AG09309 (cell line): ENCODE results near the gene SYT1.

ENCODE experiments used
- DNase-seq: peaks from one replicate; pipeline ENCODE4 v3.0.0-alpha.2; 2010; ENCODE audit warnings: low read depth
- H3K4me3 ChIP-seq: 2 replicates; pipeline ENCODE4 v1.5.1; 2011; ENCODE audit warnings: mild to moderate bottlenecking, low read depth, low read length, moderate library complexity; ENCODE audit not compliant: control insufficient read depth
- CTCF ChIP-seq: IDR thresholded peaks from 2 replicates; pipeline ENCODE4 v1.5.1; 2011; ENCODE audit warnings: mild to moderate bottlenecking, low read depth, low read length, inconsistent platforms; ENCODE audit not compliant: insufficient read depth, control insufficient read depth; ENCODE audit errors: missing control alignments

Gene SYT1

GRCh38 chr12:78878459-78878858 lies 13.9 kb downstream of the SYT1 start:
- no peak overlapping the region for H3K4me3 ChIP-seq
- DNase-seq: no peak
- TF ChIP-seq CTCF: no peak

GRCh38 chr12:78878866-78879265 lies 14.3 kb downstream of the SYT1 start:
- DNase-seq: no peak
- H3K4me3 ChIP-seq: no peak overlapping the region
- no peak for TF ChIP-seq CTCF

GRCh38 chr12:78880078-78880477 lies 15.5 kb downstream of the SYT1 start:
- no peak for TF ChIP-seq CTCF
- H3K4me3 ChIP-seq: no peak overlapping the region
- DNase-seq: no peak

GRCh38 chr12:78881685-78882084 lies 17.1 kb downstream of the SYT1 start:
- TF ChIP-seq CTCF: no peak
- no peak overlapping the region for H3K4me3 ChIP-seq
- no peak for DNase-seq

- no peak for TF ChIP-seq CTCF
- no peak overlapping the region for H3K4me3 ChIP-seq
- no peak for DNase-seq
Measured at GRCh38 chr12:78885466-78885865, 20.9 kb downstream of the SYT1 start.

GRCh38 chr12:78886719-78887407 lies 22.3 kb downstream of the SYT1 start:
- no peak overlapping the region for H3K4me3 ChIP-seq

More at GRCh38 chr12:78886719-78887407, 22.3 kb downstream of the SYT1 start:
- TF ChIP-seq CTCF: no peak
- peak; percentile 75 for DNase-seq
